Keratinocyte (primary cell): ENCODE results near the gene LYPD8. TPM values are rescaled to one million over a fixed set of nuclear protein-coding genes. Genes with fewer than 3 reads are reported as not detected.

Experiments used
- DNase-seq: peaks from one replicate; pipeline ENCODE4 v3.0.0-alpha.2; 2011; ENCODE audit warnings: low read depth, missing footprints, low spot score
- FAIRE-seq: peaks from 2 replicates; lab custom pipeline; 2011; peaks lifted over from hg19 to GRCh38; lab: Jason Lieb, UNC
- H2AFZ ChIP-seq: 2 replicates; pipeline ENCODE4 v1.6.0; 2012; ENCODE audit warnings: low read length, control low read depth, inconsistent platforms; ENCODE audit not compliant: control insufficient read depth
- H3K27ac ChIP-seq: 2 replicates; pipeline ENCODE4 v1.5.1; 2011; ENCODE audit warnings: low read length; ENCODE audit not compliant: control insufficient read depth, insufficient read depth
- H3K27me3 ChIP-seq: 3 replicates; pipeline ENCODE4 v1.6.0; 2011; ENCODE audit warnings: low read length; ENCODE audit not compliant: control insufficient read depth, insufficient read depth; ENCODE audit errors: extremely low read depth
- H3K36me3 ChIP-seq, 2 experiments: 2 replicates in 1 of 2; 3 replicates in 1 of 2; pipeline ENCODE4 v1.5.1; 2011; ENCODE audit warnings: low read length in 2 of 2, mild to moderate bottlenecking in 1 of 2; ENCODE audit not compliant: control insufficient read depth in 2 of 2, insufficient read depth in 2 of 2; ENCODE audit errors: extremely low read depth in 1 of 2
- H3K4me1 ChIP-seq: 3 replicates; pipeline ENCODE4 v1.5.1; 2011; ENCODE audit warnings: low read length; ENCODE audit not compliant: control insufficient read depth, insufficient read depth; ENCODE audit errors: extremely low read depth
- H3K4me2 ChIP-seq: 3 replicates; pipeline ENCODE4 v1.6.0; 2011; ENCODE audit warnings: low read depth, low read length; ENCODE audit not compliant: control insufficient read depth, insufficient read depth; ENCODE audit errors: extremely low read depth
- H3K4me3 ChIP-seq, 3 experiments: fragments of 200-600 bp in 1 of 3; sonication (generic) in 1 of 3; 2 replicates in 2 of 3; 3 replicates in 1 of 3; pipeline ENCODE4 v1.5.1; 2011 to 2016; ENCODE audit warnings: low read length in 3 of 3, mild to moderate bottlenecking in 3 of 3, control low read depth in 2 of 3, inconsistent platforms in 1 of 3, low read depth in 1 of 3, mixed read lengths in 1 of 3, mixed run types in 1 of 3, moderate library complexity in 1 of 3; ENCODE audit not compliant: control insufficient read depth in 2 of 3, insufficient read depth in 2 of 3; ENCODE audit errors: extremely low read depth in 1 of 3
- H3K79me2 ChIP-seq: 2 replicates; pipeline ENCODE4 v1.6.0; 2012; ENCODE audit warnings: low read length; ENCODE audit not compliant: control insufficient read depth, insufficient read depth
- H3K9ac ChIP-seq: 3 replicates; pipeline ENCODE4 v1.6.0; 2011; ENCODE audit warnings: low read length; ENCODE audit not compliant: control insufficient read depth, insufficient read depth; ENCODE audit errors: extremely low read depth
- H3K9me1 ChIP-seq: 3 replicates; pipeline ENCODE4 v1.6.0; 2011; ENCODE audit warnings: low read length; ENCODE audit not compliant: control insufficient read depth, insufficient read depth; ENCODE audit errors: extremely low read depth
- H3K9me3 ChIP-seq: 2 replicates; pipeline ENCODE4 v1.5.1; 2012; ENCODE audit warnings: low read depth, low read length; ENCODE audit not compliant: control insufficient read depth
- H4K20me1 ChIP-seq: 3 replicates; pipeline ENCODE4 v1.6.0; 2011; ENCODE audit warnings: low read length; ENCODE audit not compliant: control insufficient read depth, insufficient read depth; ENCODE audit errors: extremely low read depth
- CTCF ChIP-seq, 3 experiments: IDR thresholded peaks in 1 of 3; conservative IDR thresholded peaks in 1 of 3; optimal IDR thresholded peaks in 1 of 3; 2 replicates in 2 of 3; 3 replicates in 1 of 3; pipeline versions ENCODE3 to v1.5.1; 2011; ENCODE audit warnings: low read length in 3 of 3, mild to moderate bottlenecking in 3 of 3, moderate library complexity in 2 of 3, control low read depth in 1 of 3, inconsistent platforms in 1 of 3; ENCODE audit not compliant: insufficient read depth in 2 of 3; ENCODE audit errors: extremely low read depth in 1 of 3
- EZH2 ChIP-seq: IDR thresholded peaks from one replicate; pipeline ENCODE4 v1.6.1; 2012; ENCODE audit warnings: inconsistent platforms, mild to moderate bottlenecking, low read length, moderate library complexity
- dilution Hi-C: fragments of 300-500 bp; cut with MboI; formaldehyde crosslinking; loops from one replicate; pipeline ENCODE4 v1.7.0; 2020; ENCODE audit warnings: low sequenced_read_pairs; ENCODE audit not compliant: extremely low pct_ligation_motif_present
- polyA plus RNA-seq, 5 experiments: library from polyadenylated mRNA; depleted of rRNA in 3 of 5; stranded (reverse) in 3 of 5; stranded (forward) in 1 of 5; unstranded in 1 of 5; fragments of >200 nt; gene quantifications; 1 replicate in 1 of 5; 2 replicates in 3 of 5; 3 replicates in 1 of 5; pipeline versions ENCODE4 v1.2.1 to v1.2.3, GENCODE V29; 2011 to 2012; ENCODE audit warnings: missing spikeins in 2 of 5, low read depth in 1 of 5, low replicate concordance in 1 of 5

The LYPD8 gene
- polyA plus RNA-seq, 1 donor (not counting 4 experiments of a cell fraction or from before 2014, with no cell fraction given), result not detected

- no peaks in the 10 kb centered on the region for H4K20me1 ChIP-seq
- peaks cover 2% of the 10 kb centered on the region for H3K4me1 ChIP-seq
- DNase-seq (no peak), FAIRE-seq (no peak)
- no peak overlapping the region for H2AFZ ChIP-seq
- H3K79me2 ChIP-seq, result no peaks in the 10 kb centered on the region
- H3K27ac ChIP-seq, result no peak overlapping the region
- H3K9me3 ChIP-seq, result no peaks in the 10 kb centered on the region
- H3K4me2 ChIP-seq, result no peak overlapping the region
- dilution Hi-C loops, result no loop called here
- no peaks in the 10 kb centered on the region for H3K27me3 ChIP-seq
- H3K36me3 ChIP-seq, result no peaks in the 10 kb centered on the region
- no peak overlapping the region for H3K9ac ChIP-seq
- TF ChIP-seq EZH2, result no peak
- TF ChIP-seq CTCF (optimal IDR thresholded peaks at IDR 0.05 in 1 of 3, IDR thresholded peaks at IDR 0.05 in 1 of 3, conservative IDR thresholded peaks at IDR 0.05 in 1 of 3; ENCODE audit: extremely low read depth in 1 of 3, insufficient read depth in 2 of 3, low read length in 3 of 3), result no peak
- no peaks in the 10 kb centered on the region for H3K9me1 ChIP-seq
- no peak overlapping the region for H3K4me3 ChIP-seq
Observed at GRCh38 chr1:248783367-248783766, 27.8 kb upstream of the LYPD8 start.

GRCh38 chr1:248782416-248783141, 27.0 kb upstream of the LYPD8 start:
- dilution Hi-C loops, result no loop called here

More at GRCh38 chr1:248782416-248783141, 27.0 kb upstream of the LYPD8 start:
- no peaks in the 10 kb centered on the region for H3K36me3 ChIP-seq
- FAIRE-seq (no peak), DNase-seq (no peak)
- H2AFZ ChIP-seq, result no peak overlapping the region
- H3K27me3 ChIP-seq, result no peaks in the 10 kb centered on the region
- no peak overlapping the region for H3K4me3 ChIP-seq
- no peak overlapping the region for H3K27ac ChIP-seq
- no peaks in the 10 kb centered on the region for H3K9me3 ChIP-seq
- no peaks in the 10 kb centered on the region for H3K79me2 ChIP-seq
- no peaks in the 10 kb centered on the region for H3K9me1 ChIP-seq
- TF ChIP-seq EZH2, result no peak
- no peak for TF ChIP-seq CTCF (optimal IDR thresholded peaks at IDR 0.05 in 1 of 3, IDR thresholded peaks at IDR 0.05 in 1 of 3, conservative IDR thresholded peaks at IDR 0.05 in 1 of 3; ENCODE audit: extremely low read depth in 1 of 3, insufficient read depth in 2 of 3, low read length in 3 of 3)
- H3K9ac ChIP-seq, result no peak overlapping the region
- H4K20me1 ChIP-seq, result no peaks in the 10 kb centered on the region
- H3K4me2 ChIP-seq, result no peak overlapping the region
- peaks cover 2% of the 10 kb centered on the region for H3K4me1 ChIP-seq
